ENCODE results near the gene QPCT.
A peak's percentile ranks its signal among the peaks of the same experiment; 100 is the strongest.
"Not testable (repeated sequence)": the region's sequence is repeated elsewhere in the genome, so short reads cannot be mapped to it uniquely, and the experiment has no call there.

Gene QPCT

GRCh38 chr2:37389395-37389794, 45.0 kb downstream of the QPCT start:
- no peak overlapping the region for H3K27ac Mint-ChIP-seq
- H3K36me3 Mint-ChIP-seq = no peaks in the 10 kb centered on the region
- H3K4me1 Mint-ChIP-seq = peaks cover 14% of the 10 kb centered on the region
- H3K4me3 Mint-ChIP-seq = no peak overlapping the region
- H3K9me3 Mint-ChIP-seq = peaks cover 6% of the 10 kb centered on the region
- H3K27me3 Mint-ChIP-seq = no peaks in the 10 kb centered on the region

DNA sequence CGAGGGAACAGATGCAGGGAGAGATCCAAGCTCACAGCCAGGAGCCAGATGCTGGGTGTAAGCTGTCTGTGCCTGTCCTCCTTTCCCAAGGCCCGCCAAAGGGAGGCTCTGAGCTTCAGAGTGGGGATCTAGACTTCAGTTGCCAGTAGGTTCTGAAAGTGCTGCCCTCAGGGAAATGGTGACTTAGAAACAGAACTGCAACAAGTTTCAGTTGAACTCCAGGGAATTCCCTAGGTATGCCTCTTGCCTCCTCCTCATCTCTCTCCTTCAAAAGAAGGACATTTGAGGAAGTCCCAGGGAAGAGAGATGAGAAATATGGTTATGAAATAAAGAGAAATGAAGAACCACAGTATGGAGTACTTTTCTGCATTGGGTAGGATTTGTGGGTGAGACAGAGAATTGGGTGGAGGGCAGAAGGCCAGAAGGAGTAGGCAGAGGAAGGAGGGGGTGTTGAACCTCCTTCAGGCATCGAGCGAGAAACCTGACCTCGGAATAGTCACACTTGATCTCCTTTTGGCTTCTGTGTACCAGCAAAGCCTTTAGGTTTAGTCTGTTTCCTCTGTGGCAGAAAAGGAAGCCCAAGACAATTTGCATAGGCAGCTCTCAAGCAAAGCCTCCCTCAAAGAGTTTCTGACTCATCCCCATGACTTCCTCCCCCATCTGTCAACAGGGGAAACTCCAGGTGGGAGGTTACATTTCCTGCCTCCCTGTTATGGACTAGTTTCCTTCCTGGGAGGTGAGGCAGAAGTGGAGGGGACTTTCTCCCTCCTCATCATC, 45.7 kb downstream of the QPCT start:
- Mint-ChIP-seq H3K36me3 (no peaks in the 10 kb centered on the region), H3K4me1 (peaks cover 14% of the 10 kb centered on the region), H3K27me3 (no peaks in the 10 kb centered on the region), H3K4me3 (no peak overlapping the region), H3K27ac (no peak overlapping the region), H3K9me3 (peaks cover 6% of the 10 kb centered on the region)

- no peak overlapping the region for H3K27ac Mint-ChIP-seq
These were observed 46.3 kb downstream of the QPCT start for GRCh38 chr2:37390777-37391176.

GRCh38 chr2:37391711-37392110, 47.3 kb downstream of the QPCT start:
- no peaks in the 10 kb centered on the region for H3K36me3 Mint-ChIP-seq
- H3K9me3 Mint-ChIP-seq = peaks cover 6% of the 10 kb centered on the region
- H3K27ac Mint-ChIP-seq = peak overlapping the region; percentile 13
- H3K4me1 Mint-ChIP-seq = peaks cover 18% of the 10 kb centered on the region
- H3K27me3 Mint-ChIP-seq = no peaks in the 10 kb centered on the region
- H3K4me3 Mint-ChIP-seq = no peak overlapping the region

More at GRCh38 chr2:37390777-37391176, 46.3 kb downstream of the QPCT start:
- Mint-ChIP-seq H3K4me3 (no peak overlapping the region), H3K9me3 (peaks cover 6% of the 10 kb centered on the region), H3K36me3 (no peaks in the 10 kb centered on the region), H3K27me3 (no peaks in the 10 kb centered on the region), H3K4me1 (peaks cover 16% of the 10 kb centered on the region)

DNA sequence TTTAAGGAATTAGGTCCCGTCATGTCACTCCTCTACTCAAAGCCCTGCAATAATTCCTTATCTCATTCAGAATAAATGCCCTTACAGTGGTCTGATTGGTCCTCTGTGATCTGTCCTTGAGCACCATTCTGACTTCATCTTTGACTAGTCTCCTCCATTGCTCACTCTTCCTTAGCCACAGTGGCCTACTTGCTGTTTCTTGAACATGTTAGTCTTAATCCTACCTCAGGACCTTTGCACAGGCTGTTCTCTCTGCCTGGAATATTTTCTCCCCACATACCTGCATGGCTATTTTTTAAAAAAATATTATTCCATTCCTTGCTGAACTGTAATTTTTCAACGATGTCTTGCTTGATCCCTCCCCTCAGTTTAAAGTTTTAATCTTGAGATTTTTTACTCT, 48.0 kb downstream of the QPCT start:
- H3K4me1 Mint-ChIP-seq = peaks cover 18% of the 10 kb centered on the region
- H3K27ac Mint-ChIP-seq = peak overlapping the region; percentile 81
- H3K4me3 Mint-ChIP-seq = no peak overlapping the region
- peaks cover 6% of the 10 kb centered on the region for H3K9me3 Mint-ChIP-seq
- H3K36me3 Mint-ChIP-seq = no peaks in the 10 kb centered on the region
- no peaks in the 10 kb centered on the region for H3K27me3 Mint-ChIP-seq

DNA sequence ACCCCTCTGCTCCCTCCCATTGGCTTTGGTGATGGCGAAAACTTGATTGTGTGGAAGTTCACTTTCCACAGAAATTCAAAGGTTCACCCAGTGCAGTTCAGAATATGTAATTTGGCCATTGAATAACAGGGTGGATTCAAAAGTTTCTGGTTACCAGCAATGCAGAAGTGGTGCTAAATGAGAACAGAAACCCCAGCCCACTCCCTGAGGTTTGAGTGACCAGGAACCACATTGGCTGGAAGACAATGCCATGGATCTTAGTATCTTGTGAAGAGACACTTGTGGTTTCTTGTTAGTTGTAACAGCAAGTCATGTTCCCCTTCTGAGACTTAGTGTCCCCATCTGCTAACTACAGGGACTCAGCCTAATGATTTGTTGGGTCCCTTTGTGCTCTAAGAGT, 49.8 kb downstream of the QPCT start:
- no peaks in the 10 kb centered on the region for H3K27me3 Mint-ChIP-seq
- H3K9me3 Mint-ChIP-seq = peaks cover 6% of the 10 kb centered on the region
- H3K27ac Mint-ChIP-seq = no peak overlapping the region
- H3K36me3 Mint-ChIP-seq = no peaks in the 10 kb centered on the region
- H3K4me1 Mint-ChIP-seq = peaks cover 18% of the 10 kb centered on the region
- no peak overlapping the region for H3K4me3 Mint-ChIP-seq

GRCh38 chr2:37394796-37395555, 50.5 kb downstream of the QPCT start:
- Mint-ChIP-seq H3K27ac (no peak overlapping the region), H3K9me3 (peaks cover 6% of the 10 kb centered on the region), H3K4me1 (peaks cover 18% of the 10 kb centered on the region)

DNA sequence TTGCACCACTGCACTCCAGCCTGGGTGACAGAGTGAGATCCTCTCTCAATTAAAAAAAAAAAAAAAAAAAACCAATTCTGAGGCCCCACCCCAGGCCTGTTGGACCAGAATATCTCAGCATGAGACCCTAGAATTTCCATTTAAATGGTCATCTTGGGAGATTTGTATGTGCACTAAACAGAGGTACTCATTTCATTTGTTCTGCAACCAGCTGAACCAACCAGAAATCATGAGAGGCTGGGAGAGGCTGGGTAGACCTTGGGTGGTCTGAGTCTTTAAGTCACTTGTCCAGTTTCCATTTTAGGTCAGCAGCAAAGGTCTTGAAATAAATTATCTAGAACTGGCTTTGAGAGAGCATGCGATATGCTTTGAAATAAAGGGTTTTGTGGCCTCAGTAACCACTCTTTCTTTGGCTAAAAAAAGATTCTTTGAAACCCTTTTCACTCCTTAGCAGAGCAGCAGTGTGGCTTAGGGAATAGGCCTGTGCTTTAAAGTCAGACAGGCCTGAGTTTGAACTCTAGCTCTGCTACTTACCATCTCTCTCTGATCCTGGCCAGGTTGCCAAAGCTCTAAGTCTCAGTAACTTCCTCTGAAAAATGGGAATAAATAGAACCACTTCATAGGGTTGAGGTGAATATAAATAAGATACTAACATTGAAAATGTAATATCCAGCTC, 52.6 kb downstream of the QPCT start:
- Mint-ChIP-seq H3K27me3 (no peaks in the 10 kb centered on the region), H3K4me1 (peaks cover 17% of the 10 kb centered on the region), H3K4me3 (no peak overlapping the region), H3K36me3 (no peaks in the 10 kb centered on the region), H3K9me3 (peaks cover 6% of the 10 kb centered on the region), H3K27ac (no peak overlapping the region)

More at GRCh38 chr2:37394796-37395555, 50.5 kb downstream of the QPCT start:
- H3K36me3 Mint-ChIP-seq = no peaks in the 10 kb centered on the region
- H3K27me3 Mint-ChIP-seq = no peaks in the 10 kb centered on the region
- no peak overlapping the region for H3K4me3 Mint-ChIP-seq

DNA sequence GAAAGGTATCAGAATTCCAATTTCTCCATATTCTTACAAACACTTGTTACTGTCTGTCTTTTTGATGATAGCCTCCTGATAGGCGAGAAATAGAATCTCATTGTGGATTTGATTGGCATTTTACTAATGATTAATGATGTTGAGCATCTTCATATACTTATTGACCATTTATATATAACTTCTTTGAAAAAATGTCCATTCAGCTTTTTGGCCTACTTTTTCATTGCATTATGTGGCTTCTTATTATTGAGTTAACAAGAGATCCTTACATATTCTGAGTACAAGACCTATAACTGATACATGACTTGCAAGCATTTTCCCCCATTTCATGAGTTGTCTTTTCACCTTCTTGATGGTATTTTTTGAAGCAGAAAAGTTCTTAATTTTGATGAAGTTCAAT, 54.6 kb downstream of the QPCT start:
- Mint-ChIP-seq H3K27me3 (no peaks in the 10 kb centered on the region), H3K36me3 (no peaks in the 10 kb centered on the region), H3K27ac (no peak overlapping the region), H3K9me3 (no peaks in the 10 kb centered on the region), H3K4me3 (no peak overlapping the region), H3K4me1 (peaks cover 4% of the 10 kb centered on the region)

DNA sequence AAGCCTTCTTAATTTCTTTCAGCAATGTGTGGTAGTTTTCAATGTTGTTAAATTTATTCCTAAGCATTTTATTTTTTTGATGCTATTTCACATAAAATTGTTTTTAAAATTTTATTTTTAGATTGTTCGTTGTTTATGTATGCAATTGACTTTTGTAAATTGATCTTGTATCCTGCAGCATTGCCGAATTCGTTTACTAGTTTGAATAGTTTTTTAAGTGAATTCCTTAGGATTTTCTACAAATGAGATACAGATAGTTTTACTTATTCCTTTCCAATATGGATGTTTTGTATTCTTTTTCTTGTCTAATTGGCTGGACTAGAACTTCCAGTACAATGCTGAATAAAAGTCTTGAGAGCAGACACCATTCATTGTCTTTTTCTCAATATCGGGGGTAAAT, 55.6 kb downstream of the QPCT start:
- no peak overlapping the region for H3K27ac Mint-ChIP-seq
- no peaks in the 10 kb centered on the region for H3K36me3 Mint-ChIP-seq
- H3K4me1 Mint-ChIP-seq = peaks cover 4% of the 10 kb centered on the region
- H3K4me3 Mint-ChIP-seq = no peak overlapping the region
- H3K9me3 Mint-ChIP-seq = no peaks in the 10 kb centered on the region
- no peaks in the 10 kb centered on the region for H3K27me3 Mint-ChIP-seq

DNA sequence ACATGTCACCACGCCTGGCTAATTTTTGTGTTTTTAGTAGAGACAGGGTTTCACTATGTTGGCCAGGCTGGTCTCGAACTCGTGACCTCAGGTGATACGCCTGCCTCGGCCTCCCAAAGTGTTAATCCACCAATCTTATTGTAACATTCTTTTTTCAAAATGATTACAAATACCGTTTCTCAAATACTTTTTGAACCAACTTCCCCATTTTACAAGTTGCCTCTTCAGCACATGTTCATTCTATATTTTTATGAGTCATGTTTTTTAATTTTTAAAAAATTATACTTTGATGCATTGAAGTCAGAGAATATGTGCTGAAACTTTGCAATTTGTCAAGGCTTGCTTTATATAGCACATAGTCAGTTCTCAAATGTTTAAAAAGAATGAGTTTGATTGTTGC, 58.2 kb downstream of the QPCT start:
- H3K27ac Mint-ChIP-seq = no peak overlapping the region
- H3K4me1 Mint-ChIP-seq = no peaks in the 10 kb centered on the region
- H3K36me3 Mint-ChIP-seq = no peaks in the 10 kb centered on the region
- no peaks in the 10 kb centered on the region for H3K9me3 Mint-ChIP-seq
- no peak overlapping the region for H3K4me3 Mint-ChIP-seq
- H3K27me3 Mint-ChIP-seq = no peaks in the 10 kb centered on the region

DNA sequence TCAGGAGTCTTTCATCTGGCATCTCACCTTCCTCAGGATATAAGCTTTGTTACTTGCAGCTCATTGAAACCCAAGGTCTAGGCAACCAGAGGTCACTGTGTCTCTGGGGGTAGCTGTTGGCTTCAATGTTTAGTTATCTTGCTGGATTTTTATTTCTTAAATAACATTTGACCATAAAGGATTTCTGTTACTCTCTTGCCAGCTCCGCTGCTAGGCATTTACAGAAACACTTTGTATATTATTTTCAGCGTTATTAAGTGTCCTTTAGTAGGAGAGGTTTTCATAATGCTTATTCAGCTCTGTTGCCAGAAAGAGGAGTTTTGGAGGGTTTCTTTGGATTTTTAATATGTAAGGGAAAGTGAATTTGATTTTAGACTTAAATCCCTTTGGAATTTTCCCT, 61.4 kb downstream of the QPCT start:
- Mint-ChIP-seq H3K27me3 (peaks cover 2% of the 10 kb centered on the region), H3K4me1 (no peaks in the 10 kb centered on the region), H3K27ac (no peak overlapping the region)

GRCh38 chr2:37412231-37412630, 67.8 kb downstream of the QPCT start:
- Mint-ChIP-seq H3K36me3 (peaks cover 2% of the 10 kb centered on the region), H3K27me3 (peaks cover 2% of the 10 kb centered on the region), H3K4me1 (peaks cover 7% of the 10 kb centered on the region), H3K4me3 (no peak overlapping the region), H3K9me3 (no peaks in the 10 kb centered on the region), H3K27ac (no peak overlapping the region)

More for the DNA sequence above, 61.4 kb downstream of the QPCT start:
- H3K4me3 Mint-ChIP-seq = no peak overlapping the region
- H3K9me3 Mint-ChIP-seq = no peaks in the 10 kb centered on the region
- peaks cover 2% of the 10 kb centered on the region for H3K36me3 Mint-ChIP-seq

GRCh38 chr2:37413911-37414469, 69.6 kb downstream of the QPCT start:
- not testable (repeated sequence) for H3K27ac Mint-ChIP-seq, H3K4me3 Mint-ChIP-seq, H3K9me3 Mint-ChIP-seq, H3K4me1 Mint-ChIP-seq, H3K36me3 Mint-ChIP-seq, H3K27me3 Mint-ChIP-seq

- H3K9me3 Mint-ChIP-seq = no peaks in the 10 kb centered on the region
- H3K27me3 Mint-ChIP-seq = peaks cover 1% of the 10 kb centered on the region
- H3K4me3 Mint-ChIP-seq = no peak overlapping the region
- H3K36me3 Mint-ChIP-seq = no peaks in the 10 kb centered on the region
- H3K27ac Mint-ChIP-seq = no peak overlapping the region
- H3K4me1 Mint-ChIP-seq = peaks cover 7% of the 10 kb centered on the region
These were observed 70.1 kb downstream of the QPCT start for GRCh38 chr2:37414470-37414949.
